Measurements from ENCODE around the gene ZDHHC13.
A peak's percentile ranks its signal among the peaks of the same experiment; 100 is the strongest.

The ZDHHC13 gene

DNA sequence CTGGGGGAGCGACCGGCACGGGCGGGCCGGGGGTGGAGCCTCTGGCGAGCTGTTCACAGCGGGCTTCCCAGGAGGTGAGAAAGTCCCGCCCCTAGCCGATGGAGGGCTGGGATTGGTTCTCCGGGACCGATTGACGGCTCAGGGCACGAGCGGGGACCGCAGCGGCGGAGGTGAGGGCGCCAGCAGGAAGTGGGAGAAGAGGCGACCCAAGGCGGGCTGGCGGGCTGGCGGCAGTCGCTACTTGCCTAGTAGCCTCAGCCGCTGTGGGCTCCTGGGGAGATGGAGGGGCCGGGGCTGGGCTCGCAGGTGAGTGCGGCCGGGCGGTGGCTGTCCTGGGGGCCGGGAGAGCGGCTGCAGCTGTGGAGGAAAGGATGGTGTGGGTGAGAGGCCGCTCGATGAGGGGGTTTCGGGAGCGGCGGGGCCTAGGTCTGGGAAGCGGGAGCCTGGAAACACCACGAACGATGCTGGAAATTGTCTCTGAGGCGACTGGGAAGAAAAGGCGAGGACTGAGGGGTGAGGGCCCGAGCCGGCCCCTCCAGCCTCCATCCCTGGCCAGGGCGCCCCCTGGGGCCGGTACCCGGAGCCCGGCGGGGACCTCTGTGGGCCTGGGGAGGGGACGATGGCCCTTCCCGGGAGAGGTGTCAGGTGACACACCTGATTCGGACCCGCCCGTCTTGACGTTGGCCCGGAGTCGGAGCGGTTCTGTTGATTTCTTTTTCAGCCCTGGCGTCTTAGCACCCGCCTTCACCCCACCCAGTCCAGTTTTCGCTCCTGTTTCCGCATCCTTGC is at the start of gene ZDHHC13:
TSS of gene ZDHHC13 (plus strand) at position 198 of the 789 bp plus-strand sequence. CDS start at position 280, 82 bp downstream.
- Histone ChIP-seq H3K9me3 (ENCODE audit: control insufficient read depth, insufficient read depth, low read length) (no peaks in the 10 kb centered on the region), H3K27me3 (ENCODE audit: control insufficient read depth, insufficient read depth, low read length) (no peaks in the 10 kb centered on the region), H3K36me3 (ENCODE audit: control insufficient read depth, insufficient read depth, low read length) (peaks cover 13% of the 10 kb centered on the region), H3K4me3 (ENCODE audit: low read depth, low read length) (peak within 1 kb of the TSS; percentile 87), H3K4me1 (ENCODE audit: control insufficient read depth, insufficient read depth, low read length) (peaks cover 10% of the 10 kb centered on the region), H3K9ac (ENCODE audit: low read depth, low read length) (peak within 1 kb of the TSS; percentile 70), H3K27ac (ENCODE audit: low read depth, low read length) (peak within 1 kb of the TSS; percentile 81)

GRCh38 chr11:19071255-19071654 is 45.7 kb upstream of the ZDHHC13 start:
- Histone ChIP-seq H3K4me3 (ENCODE audit: low read depth, low read length) (no peak overlapping the region), H3K36me3 (ENCODE audit: control insufficient read depth, insufficient read depth, low read length) (no peaks in the 10 kb centered on the region), H3K9me3 (ENCODE audit: control insufficient read depth, insufficient read depth, low read length) (no peaks in the 10 kb centered on the region), H3K27me3 (ENCODE audit: control insufficient read depth, insufficient read depth, low read length) (no peaks in the 10 kb centered on the region), H3K27ac (ENCODE audit: low read depth, low read length) (no peak overlapping the region), H3K4me1 (ENCODE audit: control insufficient read depth, insufficient read depth, low read length) (peaks cover 12% of the 10 kb centered on the region), H3K9ac (ENCODE audit: low read depth, low read length) (no peak overlapping the region)

DNA sequence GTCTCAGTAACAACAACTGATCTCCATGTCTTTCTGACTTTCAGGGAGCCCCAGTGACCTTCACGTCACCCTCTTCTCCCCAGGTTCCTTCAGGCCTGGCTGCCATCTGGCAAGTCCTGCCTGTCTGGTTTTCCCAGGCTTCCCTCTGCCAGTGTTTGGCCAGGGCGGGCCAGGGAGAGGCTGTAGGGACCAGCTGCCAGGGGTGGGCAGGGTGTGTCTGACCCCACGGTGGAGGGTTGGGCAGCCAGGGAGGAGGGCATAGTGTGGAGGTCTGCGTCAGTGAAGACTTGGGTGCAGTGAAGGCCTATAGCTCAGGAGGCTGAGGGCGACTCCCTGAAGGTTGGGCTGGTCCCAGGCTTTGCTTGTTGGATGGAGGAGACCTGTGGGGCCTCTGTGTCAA is 44.5 kb upstream of the ZDHHC13 start:
- no peak overlapping the region for H3K4me3 ChIP-seq (ENCODE audit: low read depth, low read length)
- peaks cover 12% of the 10 kb centered on the region for H3K4me1 ChIP-seq (ENCODE audit: control insufficient read depth, insufficient read depth, low read length)
- no peak overlapping the region for H3K27ac ChIP-seq (ENCODE audit: low read depth, low read length)
- H3K27me3 ChIP-seq (ENCODE audit: control insufficient read depth, insufficient read depth, low read length), result no peaks in the 10 kb centered on the region
- no peaks in the 10 kb centered on the region for H3K9me3 ChIP-seq (ENCODE audit: control insufficient read depth, insufficient read depth, low read length)
- no peak overlapping the region for H3K9ac ChIP-seq (ENCODE audit: low read depth, low read length)
- no peaks in the 10 kb centered on the region for H3K36me3 ChIP-seq (ENCODE audit: control insufficient read depth, insufficient read depth, low read length)

GRCh38 chr11:19073454-19074415 is 43.2 kb upstream of the ZDHHC13 start:
- Histone ChIP-seq H3K9ac (ENCODE audit: low read depth, low read length) (peak overlapping the region; percentile 33; the same call in 1 of the 2 replicates), H3K4me3 (ENCODE audit: low read depth, low read length) (no peak overlapping the region), H3K27ac (ENCODE audit: low read depth, low read length) (peak overlapping the region; percentile 44), H3K9me3 (ENCODE audit: control insufficient read depth, insufficient read depth, low read length) (no peaks in the 10 kb centered on the region), H3K27me3 (ENCODE audit: control insufficient read depth, insufficient read depth, low read length) (no peaks in the 10 kb centered on the region), H3K4me1 (ENCODE audit: control insufficient read depth, insufficient read depth, low read length) (peaks cover 12% of the 10 kb centered on the region), H3K36me3 (ENCODE audit: control insufficient read depth, insufficient read depth, low read length) (no peaks in the 10 kb centered on the region)

- Histone ChIP-seq H3K9ac (ENCODE audit: low read depth, low read length) (no peak overlapping the region), H3K27me3 (ENCODE audit: control insufficient read depth, insufficient read depth, low read length) (no peaks in the 10 kb centered on the region), H3K36me3 (ENCODE audit: control insufficient read depth, insufficient read depth, low read length) (no peaks in the 10 kb centered on the region), H3K9me3 (ENCODE audit: control insufficient read depth, insufficient read depth, low read length) (no peaks in the 10 kb centered on the region), H3K4me1 (ENCODE audit: control insufficient read depth, insufficient read depth, low read length) (peaks cover 12% of the 10 kb centered on the region), H3K27ac (ENCODE audit: low read depth, low read length) (no peak overlapping the region), H3K4me3 (ENCODE audit: low read depth, low read length) (no peak overlapping the region)
These were observed 41.3 kb upstream of the ZDHHC13 start for GRCh38 chr11:19075636-19076035.

DNA sequence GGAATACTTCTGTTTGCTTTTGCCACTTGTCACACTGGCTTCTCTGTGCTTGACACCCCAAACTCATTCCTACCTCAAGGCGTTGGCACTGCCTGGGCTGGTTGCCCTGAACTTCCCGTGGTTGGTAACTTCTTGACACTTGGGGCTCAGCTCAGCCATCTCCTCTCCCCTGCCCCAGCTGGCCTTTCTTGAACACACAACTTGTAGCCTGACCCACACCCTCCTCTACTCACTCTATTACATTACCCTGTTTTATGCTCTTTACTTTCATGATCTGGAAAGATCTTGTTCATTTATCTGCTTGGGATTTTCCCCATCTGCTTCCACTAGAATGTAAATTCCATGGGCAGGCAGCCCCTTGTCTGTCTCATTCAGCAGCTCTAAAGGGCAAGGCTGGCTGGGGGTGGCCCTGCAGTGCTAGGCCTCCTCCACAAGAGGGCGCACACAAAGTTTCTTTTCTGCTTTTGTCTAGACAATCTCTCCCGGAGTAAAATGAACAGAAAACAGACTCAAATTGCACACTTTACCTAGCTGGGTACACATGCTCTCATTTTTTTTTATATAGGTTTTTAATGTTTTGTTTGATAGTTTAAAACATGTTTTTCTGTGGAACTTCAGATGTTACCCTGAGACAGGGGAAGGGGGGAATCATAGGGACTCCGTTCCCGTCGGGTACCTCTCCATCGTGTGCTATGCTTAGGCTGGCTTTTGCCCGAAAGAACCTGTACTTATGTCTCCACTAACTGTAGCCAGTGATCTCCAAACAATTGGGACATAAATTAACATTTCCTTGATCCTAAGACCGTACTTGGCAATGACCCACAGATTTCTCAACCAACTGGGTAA is 40.0 kb upstream of the ZDHHC13 start:
- no peaks in the 10 kb centered on the region for H3K9me3 ChIP-seq (ENCODE audit: control insufficient read depth, insufficient read depth, low read length)
- H3K27ac ChIP-seq (ENCODE audit: low read depth, low read length), result no peak overlapping the region
- H3K4me1 ChIP-seq (ENCODE audit: control insufficient read depth, insufficient read depth, low read length), result peaks cover 12% of the 10 kb centered on the region
- no peaks in the 10 kb centered on the region for H3K27me3 ChIP-seq (ENCODE audit: control insufficient read depth, insufficient read depth, low read length)
- no peaks in the 10 kb centered on the region for H3K36me3 ChIP-seq (ENCODE audit: control insufficient read depth, insufficient read depth, low read length)
- H3K9ac ChIP-seq (ENCODE audit: low read depth, low read length), result no peak overlapping the region
- no peak overlapping the region for H3K4me3 ChIP-seq (ENCODE audit: low read depth, low read length)

- Histone ChIP-seq H3K9me3 (ENCODE audit: control insufficient read depth, insufficient read depth, low read length) (no peaks in the 10 kb centered on the region), H3K27ac (ENCODE audit: low read depth, low read length) (no peak overlapping the region), H3K36me3 (ENCODE audit: control insufficient read depth, insufficient read depth, low read length) (no peaks in the 10 kb centered on the region), H3K9ac (ENCODE audit: low read depth, low read length) (no peak overlapping the region), H3K4me3 (ENCODE audit: low read depth, low read length) (no peak overlapping the region), H3K27me3 (ENCODE audit: control insufficient read depth, insufficient read depth, low read length) (no peaks in the 10 kb centered on the region), H3K4me1 (ENCODE audit: control insufficient read depth, insufficient read depth, low read length) (peaks cover 12% of the 10 kb centered on the region)
These were observed 39.0 kb upstream of the ZDHHC13 start for GRCh38 chr11:19077965-19078364.

- Histone ChIP-seq H3K4me1 (ENCODE audit: control insufficient read depth, insufficient read depth, low read length) (no peaks in the 10 kb centered on the region), H3K27ac (ENCODE audit: low read depth, low read length) (no peak overlapping the region), H3K9ac (ENCODE audit: low read depth, low read length) (no peak overlapping the region), H3K4me3 (ENCODE audit: low read depth, low read length) (no peak overlapping the region), H3K9me3 (ENCODE audit: control insufficient read depth, insufficient read depth, low read length) (no peaks in the 10 kb centered on the region), H3K36me3 (ENCODE audit: control insufficient read depth, insufficient read depth, low read length) (no peaks in the 10 kb centered on the region), H3K27me3 (ENCODE audit: control insufficient read depth, insufficient read depth, low read length) (no peaks in the 10 kb centered on the region)
These were observed 37.1 kb upstream of the ZDHHC13 start for GRCh38 chr11:19079643-19080440.

DNA sequence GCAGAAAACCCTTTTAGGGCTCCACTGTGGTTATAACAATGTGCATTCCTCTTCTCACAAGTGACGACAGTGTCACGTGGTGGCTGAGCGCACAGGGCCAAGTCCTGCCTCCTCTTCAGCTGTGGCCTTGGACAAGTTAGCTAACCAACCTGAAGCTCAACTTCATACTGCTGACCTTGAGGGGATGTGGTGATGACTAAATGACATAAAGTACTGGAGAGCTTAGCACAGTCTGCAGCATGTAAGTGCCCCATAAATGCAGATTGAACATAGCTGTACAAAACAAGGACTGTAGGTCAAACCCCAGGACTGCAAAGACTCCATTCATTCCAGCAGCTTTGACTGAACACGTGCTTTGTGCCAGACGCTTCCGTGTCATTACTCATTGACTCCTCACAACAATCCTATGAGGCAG is 36.4 kb upstream of the ZDHHC13 start:
- H3K27me3 ChIP-seq (ENCODE audit: control insufficient read depth, insufficient read depth, low read length), result no peaks in the 10 kb centered on the region
- no peak overlapping the region for H3K9ac ChIP-seq (ENCODE audit: low read depth, low read length)
- no peaks in the 10 kb centered on the region for H3K36me3 ChIP-seq (ENCODE audit: control insufficient read depth, insufficient read depth, low read length)
- no peak overlapping the region for H3K4me3 ChIP-seq (ENCODE audit: low read depth, low read length)
- no peaks in the 10 kb centered on the region for H3K9me3 ChIP-seq (ENCODE audit: control insufficient read depth, insufficient read depth, low read length)
- no peaks in the 10 kb centered on the region for H3K4me1 ChIP-seq (ENCODE audit: control insufficient read depth, insufficient read depth, low read length)
- no peak overlapping the region for H3K27ac ChIP-seq (ENCODE audit: low read depth, low read length)

GRCh38 chr11:19083166-19083565 is 33.8 kb upstream of the ZDHHC13 start:
- H3K9me3 ChIP-seq (ENCODE audit: control insufficient read depth, insufficient read depth, low read length), result no peaks in the 10 kb centered on the region
- H3K27ac ChIP-seq (ENCODE audit: low read depth, low read length), result no peak overlapping the region
- H3K4me3 ChIP-seq (ENCODE audit: low read depth, low read length), result no peak overlapping the region
- no peaks in the 10 kb centered on the region for H3K27me3 ChIP-seq (ENCODE audit: control insufficient read depth, insufficient read depth, low read length)
- H3K36me3 ChIP-seq (ENCODE audit: control insufficient read depth, insufficient read depth, low read length), result no peaks in the 10 kb centered on the region
- H3K4me1 ChIP-seq (ENCODE audit: control insufficient read depth, insufficient read depth, low read length), result no peaks in the 10 kb centered on the region
- no peak overlapping the region for H3K9ac ChIP-seq (ENCODE audit: low read depth, low read length)
